Raji (cell line): ENCODE results near the gene PLEKHB2.

ENCODE experiments used
- POLR2A ChIP-seq: IDR thresholded peaks from 2 replicates; pipeline ENCODE4 v1.6.1; 2011; ENCODE audit warnings: low read depth, low read length, control low read depth; ENCODE audit not compliant: insufficient read depth

The PLEKHB2 gene

DNA sequence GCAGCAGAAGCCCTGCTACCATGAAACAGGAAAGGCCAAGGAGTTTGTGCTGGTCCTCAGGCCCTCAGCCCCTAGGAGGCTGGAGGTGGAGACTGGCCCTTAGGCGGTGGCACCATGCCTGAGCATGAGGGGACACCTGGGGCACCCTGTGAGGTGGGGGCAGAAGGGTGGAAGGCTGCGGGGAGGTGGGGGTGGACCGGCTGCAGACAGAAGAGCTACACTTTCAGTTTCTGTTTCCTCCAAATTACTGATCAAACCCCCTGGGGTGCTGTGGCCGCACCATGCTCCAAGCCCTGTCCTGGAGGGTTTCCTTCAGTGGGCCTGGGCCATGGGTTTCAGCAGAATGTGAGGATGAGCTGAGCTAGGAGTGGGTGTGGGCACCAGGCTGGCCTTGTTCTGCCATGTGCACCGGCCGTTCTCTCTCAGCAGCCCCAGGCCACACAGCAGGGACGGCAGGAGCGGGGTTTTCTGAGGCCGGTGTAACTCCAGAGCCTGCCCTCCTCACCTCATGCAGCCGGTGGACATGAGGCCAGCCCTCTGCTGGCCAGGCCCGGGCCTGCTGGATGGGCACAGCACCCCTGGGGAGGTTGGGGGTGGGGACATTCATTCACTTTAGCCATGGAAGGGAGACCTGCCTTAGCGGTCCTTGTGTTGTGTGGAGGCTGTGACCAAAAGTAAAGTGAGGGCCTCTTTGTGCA lies 51.5 kb downstream of the PLEKHB2 start:
- no peak for TF ChIP-seq POLR2A

DNA sequence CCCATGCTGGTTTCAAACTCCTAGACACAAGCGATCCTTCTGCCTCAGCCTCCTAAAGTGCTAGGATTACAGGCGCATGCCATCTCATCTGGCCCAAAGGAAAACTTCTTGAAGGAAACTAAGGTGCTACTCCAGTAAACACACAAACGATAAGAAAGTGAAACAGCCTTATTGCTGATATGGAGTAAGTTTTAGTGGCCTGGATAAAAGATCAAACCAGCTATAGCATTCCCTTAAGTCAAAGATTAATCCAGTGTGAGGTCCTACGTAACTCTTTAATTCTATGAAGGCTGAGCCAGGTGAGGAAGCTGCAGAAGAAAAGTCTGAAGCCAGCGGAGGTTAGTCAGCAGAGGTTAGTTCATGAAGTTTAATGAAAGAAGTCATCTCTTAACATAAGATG lies 63.4 kb downstream of the PLEKHB2 start:
- TF ChIP-seq POLR2A: no peak
